IMR-90 (cell line): Measurements from ENCODE around the gene PGM2. TPM values are rescaled to one million over a fixed set of nuclear protein-coding genes. Genes with fewer than 3 reads are reported as not detected.

Experiments
- ATAC-seq: fragments of 200-7000 bp; cut with Tn5 transposase; 2 replicates; pipeline ENCODE4 v1.9.1; 2020; ENCODE audit warnings: low read depth, mild to moderate bottlenecking, moderate library complexity
- BruUV-seq: library from RNA; stranded (reverse); fragments of 400-500 nt; replicated peaks from 2 replicates; lab custom pipeline; 2021; lab: Mats Ljungman, UMichigan
- CTCF ChIA-PET: fragments of 300-600 bp; formaldehyde crosslinking; extraction: SDS; loops from one replicate; lab custom pipeline; 2021; ENCODE audit warnings: antibody characterized with exemption; lab: Yijun Ruan, JAX
- POLR2A ChIA-PET: fragments of 300-600 bp; sonication (Branson Sonifier 250); formaldehyde crosslinking; loops from one replicate; lab custom pipeline; 2022; ENCODE audit warnings: antibody characterized with exemption; ENCODE audit not compliant: unreplicated experiment; lab: Charles Lee
- DNase-seq: peaks from one replicate; pipeline ENCODE4 v3.0.0; 2013
- H2AFZ ChIP-seq: replicated peaks from 2 replicates; pipeline ENCODE3; 2013; ENCODE audit warnings: low read length, mild to moderate bottlenecking; ENCODE audit not compliant: poor library complexity
- H2AK5ac ChIP-seq: 2 replicates; pipeline ENCODE4 v1.6.1; 2013; ENCODE audit warnings: low read depth, low read length, inconsistent platforms
- H2AK9ac ChIP-seq: replicated peaks from 2 replicates; pipeline ENCODE3; 2013; ENCODE audit warnings: mild to moderate bottlenecking, low read depth, low read length, moderate library complexity; ENCODE audit not compliant: poor library complexity
- H2BK120ac ChIP-seq: 2 replicates; pipeline ENCODE4 v1.6.1; 2013; ENCODE audit warnings: low read depth, low read length, inconsistent platforms
- H2BK15ac ChIP-seq: 3 replicates; pipeline ENCODE4 v1.6.1; 2013; ENCODE audit warnings: low read depth, low read length, inconsistent platforms
- H2BK20ac ChIP-seq: 2 replicates; pipeline ENCODE4 v1.6.1; 2013; ENCODE audit warnings: low read depth, mild to moderate bottlenecking, inconsistent platforms, low read length, moderate library complexity
- H2BK5ac ChIP-seq: 2 replicates; pipeline ENCODE4 v1.6.1; 2013; ENCODE audit warnings: mild to moderate bottlenecking, low read depth, low read length, inconsistent platforms; ENCODE audit not compliant: poor library complexity, severe bottlenecking
- H3K14ac ChIP-seq: replicated peaks from 2 replicates; pipeline ENCODE4 v1.6.1; 2013; ENCODE audit warnings: low read depth, low read length, inconsistent platforms
- H3K18ac ChIP-seq: 2 replicates; pipeline ENCODE4 v1.6.1; 2013; ENCODE audit warnings: low read depth, low read length, control low read depth
- H3K23ac ChIP-seq: 2 replicates; pipeline ENCODE4 v1.6.1; 2013; ENCODE audit warnings: low read depth, low read length, inconsistent platforms
- H3K27ac ChIP-seq: 2 replicates; pipeline ENCODE4 v1.5.1; 2013; ENCODE audit warnings: mild to moderate bottlenecking, control low read depth, low read length; ENCODE audit not compliant: insufficient read depth
- H3K27me3 ChIP-seq: 2 replicates; pipeline ENCODE4 v1.6.1; 2013; ENCODE audit warnings: low read length; ENCODE audit not compliant: control insufficient read depth, insufficient read depth
- H3K36me3 ChIP-seq: 2 replicates; pipeline ENCODE4 v1.6.1; 2013; ENCODE audit warnings: low read length, mixed read lengths; ENCODE audit not compliant: control insufficient read depth, insufficient read depth
- H3K4ac ChIP-seq: 2 replicates; pipeline ENCODE4 v1.6.1; 2013; ENCODE audit warnings: low read depth, low read length, inconsistent platforms
- H3K4me1 ChIP-seq: 2 replicates; pipeline ENCODE4 v1.6.1; 2013; ENCODE audit warnings: low read length, mixed read lengths; ENCODE audit not compliant: control insufficient read depth, insufficient read depth
- H3K4me2 ChIP-seq: 2 replicates; pipeline ENCODE4 v1.6.1; 2013; ENCODE audit warnings: low read depth, mild to moderate bottlenecking, control low read depth, low read length, moderate library complexity
- H3K4me3 ChIP-seq: 2 replicates; pipeline ENCODE4 v1.5.1; 2013; ENCODE audit warnings: low read depth, mild to moderate bottlenecking, control low read depth, low read length, moderate library complexity; ENCODE audit not compliant: insufficient read depth
- H3K56ac ChIP-seq: 2 replicates; pipeline ENCODE4 v1.6.1; 2013; ENCODE audit warnings: low read length, inconsistent platforms; ENCODE audit not compliant: insufficient read depth; ENCODE audit errors: extremely low read depth
- H3K79me1 ChIP-seq, 2 experiments: 2 replicates each; pipeline ENCODE4 v1.6.1; 2013; ENCODE audit warnings: low read length in 2 of 2, inconsistent platforms in 1 of 2, low read depth in 1 of 2
- H3K9ac ChIP-seq: 2 replicates; pipeline ENCODE4 v1.6.1; 2013; ENCODE audit warnings: low read depth, low read length, control low read depth
- H3K9me1 ChIP-seq: 2 replicates; pipeline ENCODE4 v1.6.1; 2013; ENCODE audit warnings: low read length, inconsistent platforms; ENCODE audit not compliant: insufficient read depth
- H3K9me3 ChIP-seq: 2 replicates; pipeline ENCODE4 v1.6.1; 2013; ENCODE audit warnings: low read length; ENCODE audit not compliant: control insufficient read depth, insufficient read depth
- H4K20me1 ChIP-seq: 2 replicates; pipeline ENCODE4 v1.6.1; 2013; ENCODE audit warnings: low read length, inconsistent platforms; ENCODE audit not compliant: insufficient read depth
- H4K5ac ChIP-seq: 2 replicates; pipeline ENCODE4 v1.6.1; 2013; ENCODE audit warnings: mild to moderate bottlenecking, low read depth, low read length, control low read depth
- H4K8ac ChIP-seq, 2 experiments: 2 replicates each; pipeline ENCODE4 v1.6.1; 2013; ENCODE audit warnings: low read depth in 2 of 2, low read length in 2 of 2, control low read depth in 1 of 2, inconsistent platforms in 1 of 2
- H4K91ac ChIP-seq: 2 replicates; pipeline ENCODE4 v1.6.1; 2013; ENCODE audit warnings: low read depth, low read length, inconsistent platforms; ENCODE audit not compliant: insufficient read depth
- CEBPB ChIP-seq: IDR thresholded peaks from 2 replicates; pipeline ENCODE4 v1.6.1; 2012; ENCODE audit warnings: low read depth, low read length, improper control_type of control experiment
- MAZ ChIP-seq: IDR thresholded peaks from 2 replicates; pipeline ENCODE4 v1.6.1; 2012; ENCODE audit warnings: low read depth, mild to moderate bottlenecking, low read length, improper control_type of control experiment, moderate library complexity, borderline replicate concordance
- NFE2L2 ChIP-seq: fragments of 150-350 bp; IDR thresholded peaks from 2 replicates; pipeline ENCODE4 v1.6.1; 2016; ENCODE audit warnings: low read depth, mild to moderate bottlenecking, low read length
- POLR2A ChIP-seq: IDR thresholded peaks from 2 replicates; pipeline ENCODE4 v1.6.1; 2012; ENCODE audit warnings: mild to moderate bottlenecking, low read depth, low read length
- RAD21 ChIP-seq: IDR thresholded peaks from 2 replicates; pipeline ENCODE4 v1.6.1; 2012; ENCODE audit warnings: low read length, improper control_type of control experiment
- RCOR1 ChIP-seq: IDR thresholded peaks from 2 replicates; pipeline ENCODE4 v1.6.1; 2012; ENCODE audit warnings: mild to moderate bottlenecking, low read length, improper control_type of control experiment; ENCODE audit not compliant: insufficient replicate concordance
- RFX5 ChIP-seq: IDR thresholded peaks from 2 replicates; pipeline ENCODE4 v1.8.0; 2012; ENCODE audit warnings: low read depth, mild to moderate bottlenecking, low read length, moderate library complexity
- USF2 ChIP-seq: fragments of 150-350 bp; IDR thresholded peaks from 2 replicates; pipeline ENCODE4 v1.6.1; 2017; ENCODE audit warnings: mild to moderate bottlenecking, antibody characterized with exemption, low read length, low read depth
- WGBS, 2 experiments: methylation state at CpG; one replicate each; pipeline versions ENCODE4 v1.1.5 to v1.1.7; 2013; ENCODE audit warnings: missing lambda C conversion rate in 2 of 2; ENCODE audit not compliant: insufficient read length in 1 of 2; ENCODE audit errors: extremely low coverage in 2 of 2; 5-methylcytosine and 5-hydroxymethylcytosine counted together
- dilution Hi-C: fragments of 300-500 bp; cut with HindIII; formaldehyde crosslinking; loops from one replicate; pipeline ENCODE4 v1.14.3; 2018; ENCODE audit warnings: low sequenced_read_pairs; ENCODE audit not compliant: unreplicated experiment
- in situ Hi-C: fragments of 300-500 bp; cut with MboI; formaldehyde crosslinking; loops from 3 replicates; pipeline ENCODE4 v1.14.3; 2019; ENCODE audit warnings: low sequenced_read_pairs, inconsistent platforms, mixed read lengths
- intact Hi-C: fragments of 100-400 bp; cut with micrococcal nuclease; formaldehyde crosslinking; loops from 2 replicates; pipeline ENCODE4 v1.10.0; 2022
- polyA plus RNA-seq, 3 experiments: library from polyadenylated mRNA; depleted of rRNA; stranded (reverse); fragments of >200 nt; gene quantifications; 2 replicates each; pipeline ENCODE4 v1.2.3, GENCODE V29; 2012; ENCODE audit warnings: low replicate concordance in 1 of 3
- total RNA-seq: library from RNA; depleted of rRNA; stranded (reverse); fragments of >200 nt; gene quantifications from 2 replicates; pipeline ENCODE4 v1.2.3, GENCODE V29; 2012

Gene PGM2
- total and polyA plus RNA-seq, 2 of the 4 experiments (the other 2 are of a cell fraction) = 18.7 to 26.2 TPM

GRCh38 chr4:37872310-37872988 lies 46.0 kb downstream of the PGM2 start:
- H2BK5ac ChIP-seq = no peak overlapping the region
- H2BK20ac ChIP-seq = no peak overlapping the region
- no peaks in the 10 kb centered on the region for H3K9me3 ChIP-seq
- dilution Hi-C loops = no loop called here
- H3K4me3 ChIP-seq = no peak overlapping the region
- H4K91ac ChIP-seq = no peak overlapping the region
- BruUV-seq = no TSS peak
- no peak overlapping the region for H2AK5ac ChIP-seq
- no peak overlapping the region for H3K56ac ChIP-seq
- H4K20me1 ChIP-seq = no peaks in the 10 kb centered on the region
- ChIA-PET POLR2A (no interaction called here), CTCF (no interaction called here)
- H3K4me1 ChIP-seq = no peaks in the 10 kb centered on the region
- no peak overlapping the region for H3K23ac ChIP-seq
- TF ChIP-seq NFE2L2 = no peak
- no peak for TF ChIP-seq POLR2A
- no peak for TF ChIP-seq CEBPB
- TF ChIP-seq RFX5 = no peak
- no peak for TF ChIP-seq RCOR1
- no peak for TF ChIP-seq USF2
- TF ChIP-seq MAZ = no peak
- no peak for TF ChIP-seq RAD21
- H2AFZ ChIP-seq = no peak overlapping the region
- no peak overlapping the region for H2AK9ac ChIP-seq
- no peak overlapping the region for H3K27ac ChIP-seq
- H3K18ac ChIP-seq = no peak overlapping the region
- H3K27me3 ChIP-seq = no peaks in the 10 kb centered on the region
- H4K5ac ChIP-seq = no peak overlapping the region
- H3K9ac ChIP-seq = no peak overlapping the region
- in situ Hi-C loops = no loop called here
- no CpG with 5 or more reads among the region's 1 CpG for WGBS, 2 experiments
- DNase-seq (no peak), ATAC-seq (no peak)
- no peak overlapping the region for H3K14ac ChIP-seq
- H2BK120ac ChIP-seq = no peak overlapping the region
- no peaks in the 10 kb centered on the region for H3K79me1 ChIP-seq
- H3K4me2 ChIP-seq = no peak overlapping the region
- no peaks in the 10 kb centered on the region for H3K36me3 ChIP-seq
- no peak overlapping the region for H4K8ac ChIP-seq
- no peaks in the 10 kb centered on the region for H3K9me1 ChIP-seq
- H3K4ac ChIP-seq = no peak overlapping the region
- intact Hi-C loops = no loop called here
- no peak overlapping the region for H2BK15ac ChIP-seq
